Endothelial cell (in vitro differentiated cells): ENCODE data around the gene BAD. TPM values are rescaled to one million over a fixed set of nuclear protein-coding genes. Genes with fewer than 3 reads are reported as not detected.
A peak's percentile ranks its signal among the peaks of the same experiment; 100 is the strongest.

Experiments used
- DNase-seq: peaks from one replicate; pipeline ENCODE4 v3.0.0; 2021; ENCODE audit warnings: low spot score
- H3K27ac Mint-ChIP-seq: one replicate; pipeline ENCODE4 v1.8.0; 2021; ENCODE audit warnings: mixed read lengths, inconsistent platforms; ENCODE audit not compliant: unreplicated experiment
- H3K27me3 Mint-ChIP-seq: one replicate; pipeline ENCODE4 v1.8.0; 2021; ENCODE audit warnings: mild to moderate bottlenecking, moderate library complexity, mixed read lengths, inconsistent platforms; ENCODE audit not compliant: unreplicated experiment
- H3K36me3 Mint-ChIP-seq: one replicate; pipeline ENCODE4 v1.8.0; 2021; ENCODE audit warnings: mild to moderate bottlenecking, low read depth, mixed read lengths, inconsistent platforms; ENCODE audit not compliant: unreplicated experiment
- H3K4me1 Mint-ChIP-seq: one replicate; pipeline ENCODE4 v1.8.0; 2021; ENCODE audit warnings: mild to moderate bottlenecking, mixed read lengths, inconsistent platforms; ENCODE audit not compliant: unreplicated experiment
- H3K4me3 Mint-ChIP-seq: one replicate; pipeline ENCODE4 v1.8.0; 2021; ENCODE audit warnings: mild to moderate bottlenecking, mixed read lengths, inconsistent platforms; ENCODE audit not compliant: unreplicated experiment
- H3K9me3 Mint-ChIP-seq: one replicate; pipeline ENCODE4 v1.8.0; 2021; ENCODE audit warnings: mixed read lengths, inconsistent platforms; ENCODE audit not compliant: unreplicated experiment
- total RNA-seq: library from RNA; stranded (reverse); fragmentation: NEBNext Ultra II Directional; extraction: Animal tissue kit (Norgen Biotek cat#: 25700); gene quantifications from one replicate; pipeline ENCODE4 v1.2.1, GENCODE V29; 2021; ENCODE audit not compliant: unreplicated experiment
- TF ChIP-seq, protein P1 (sequence below): fragments of 200-600 bp; sonication (generic); IDR thresholded peaks from one replicate; pipeline ENCODE4 v1.5.0; 2021; ENCODE audit warnings: antibody characterized with exemption; ENCODE audit not compliant: unreplicated experiment

Gene BAD
- total RNA-seq, 1 donor from 2014 or later: 40.7 TPM

DNA sequence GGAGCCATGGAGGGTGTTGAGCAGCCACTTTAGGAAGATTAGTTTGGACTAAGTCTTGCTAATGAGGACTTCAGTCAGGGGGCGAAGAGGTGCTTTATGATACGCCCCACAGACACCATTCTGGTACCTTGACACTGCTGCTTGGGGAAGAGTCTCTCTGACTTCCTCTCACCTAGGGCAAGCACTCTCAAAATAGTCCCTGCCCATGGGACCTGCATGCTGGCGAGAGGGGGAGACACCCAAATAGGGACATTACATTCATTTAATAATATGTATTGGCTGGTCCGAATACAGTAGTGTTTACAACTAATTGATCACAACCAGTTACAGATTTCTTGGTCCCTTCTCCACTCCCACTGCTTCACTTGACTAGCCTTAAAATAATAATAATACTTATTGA is 11.3 kb upstream of the BAD start:
- DNase-seq: no peak
- Mint-ChIP-seq H3K9me3 (no peaks in the 10 kb centered on the region), H3K36me3 (peaks cover under 1% of the 10 kb centered on the region), H3K4me3 (no peak overlapping the region), H3K27me3 (peaks cover 36% of the 10 kb centered on the region), H3K4me1 (peaks cover 13% of the 10 kb centered on the region), H3K27ac (no peak overlapping the region)
- TF ChIP-seq, protein P1, sequence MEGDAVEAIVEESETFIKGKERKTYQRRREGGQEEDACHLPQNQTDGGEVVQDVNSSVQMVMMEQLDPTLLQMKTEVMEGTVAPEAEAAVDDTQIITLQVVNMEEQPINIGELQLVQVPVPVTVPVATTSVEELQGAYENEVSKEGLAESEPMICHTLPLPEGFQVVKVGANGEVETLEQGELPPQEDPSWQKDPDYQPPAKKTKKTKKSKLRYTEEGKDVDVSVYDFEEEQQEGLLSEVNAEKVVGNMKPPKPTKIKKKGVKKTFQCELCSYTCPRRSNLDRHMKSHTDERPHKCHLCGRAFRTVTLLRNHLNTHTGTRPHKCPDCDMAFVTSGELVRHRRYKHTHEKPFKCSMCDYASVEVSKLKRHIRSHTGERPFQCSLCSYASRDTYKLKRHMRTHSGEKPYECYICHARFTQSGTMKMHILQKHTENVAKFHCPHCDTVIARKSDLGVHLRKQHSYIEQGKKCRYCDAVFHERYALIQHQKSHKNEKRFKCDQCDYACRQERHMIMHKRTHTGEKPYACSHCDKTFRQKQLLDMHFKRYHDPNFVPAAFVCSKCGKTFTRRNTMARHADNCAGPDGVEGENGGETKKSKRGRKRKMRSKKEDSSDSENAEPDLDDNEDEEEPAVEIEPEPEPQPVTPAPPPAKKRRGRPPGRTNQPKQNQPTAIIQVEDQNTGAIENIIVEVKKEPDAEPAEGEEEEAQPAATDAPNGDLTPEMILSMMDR: no peak

DNA sequence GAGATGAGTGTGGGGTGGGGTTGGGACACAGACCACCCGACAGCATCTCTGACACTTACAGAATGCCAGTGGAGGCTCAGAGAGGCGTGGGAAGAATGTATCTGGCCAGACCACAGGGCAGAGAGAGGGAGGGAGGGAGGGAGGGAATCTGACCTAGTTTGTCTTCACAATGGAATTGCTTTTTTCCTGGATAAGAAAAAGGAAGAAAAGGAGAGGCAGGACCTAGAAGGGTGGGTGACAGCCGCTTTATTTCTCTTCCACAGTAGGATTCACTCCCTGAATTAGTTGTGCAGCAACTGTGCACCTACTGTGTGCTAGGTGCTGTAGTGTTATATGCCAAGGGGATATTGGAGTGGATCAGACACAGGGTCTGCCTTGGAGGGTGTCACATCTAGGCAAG is 10.3 kb upstream of the BAD start:
- no peak overlapping the region for H3K27ac Mint-ChIP-seq
- peaks cover 16% of the 10 kb centered on the region for H3K4me1 Mint-ChIP-seq
- H3K36me3 Mint-ChIP-seq: peaks cover 4% of the 10 kb centered on the region
- H3K27me3 Mint-ChIP-seq: peaks cover 40% of the 10 kb centered on the region
- no peak overlapping the region for H3K4me3 Mint-ChIP-seq
- DNase-seq: no peak
- H3K9me3 Mint-ChIP-seq: no peaks in the 10 kb centered on the region
- TF ChIP-seq, protein P1: no peak

DNA sequence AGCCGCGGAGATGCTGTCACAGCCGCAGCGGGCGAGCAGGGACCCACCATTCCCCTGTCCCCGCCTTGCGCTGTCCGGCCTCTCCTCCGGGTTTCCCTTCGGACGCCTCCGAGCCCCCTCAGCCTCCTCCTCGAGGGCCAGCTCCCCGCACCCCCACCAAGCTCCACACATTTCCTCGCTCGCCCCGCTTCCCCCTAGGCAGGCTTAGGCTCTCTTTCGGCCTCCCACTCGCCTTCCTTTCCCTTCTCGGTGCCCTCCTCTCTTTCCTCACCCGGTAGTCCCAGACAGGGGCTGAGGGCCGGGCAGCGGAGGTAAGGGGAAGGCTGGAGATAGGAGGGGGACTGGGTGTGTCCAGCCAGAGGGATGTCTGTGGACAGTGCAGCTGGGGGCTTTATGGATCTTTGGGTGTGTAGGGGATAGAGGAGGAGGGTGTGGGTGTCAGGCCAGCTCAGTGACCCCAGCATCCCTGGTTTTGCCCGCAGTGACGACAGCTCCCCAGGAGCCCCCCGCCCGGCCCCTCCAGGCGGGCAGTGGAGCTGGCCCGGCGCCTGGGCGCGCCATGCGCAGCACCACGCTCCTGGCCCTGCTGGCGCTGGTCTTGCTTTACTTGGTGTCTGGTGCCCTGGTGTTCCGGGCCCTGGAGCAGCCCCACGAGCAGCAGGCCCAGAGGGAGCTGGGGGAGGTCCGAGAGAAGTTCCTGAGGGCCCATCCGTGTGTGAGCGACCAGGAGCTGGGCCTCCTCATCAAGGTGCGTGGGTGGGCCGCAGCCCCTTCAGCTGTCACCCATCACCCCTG is 8.2 kb upstream of the BAD start:
- no peaks in the 10 kb centered on the region for H3K9me3 Mint-ChIP-seq
- H3K4me1 Mint-ChIP-seq: peaks cover 14% of the 10 kb centered on the region
- peaks cover 36% of the 10 kb centered on the region for H3K27me3 Mint-ChIP-seq
- TF ChIP-seq, protein P1: no peak
- no peak overlapping the region for H3K4me3 Mint-ChIP-seq
- no peak overlapping the region for H3K27ac Mint-ChIP-seq
- no peak for DNase-seq
- H3K36me3 Mint-ChIP-seq: peaks cover 9% of the 10 kb centered on the region

DNA sequence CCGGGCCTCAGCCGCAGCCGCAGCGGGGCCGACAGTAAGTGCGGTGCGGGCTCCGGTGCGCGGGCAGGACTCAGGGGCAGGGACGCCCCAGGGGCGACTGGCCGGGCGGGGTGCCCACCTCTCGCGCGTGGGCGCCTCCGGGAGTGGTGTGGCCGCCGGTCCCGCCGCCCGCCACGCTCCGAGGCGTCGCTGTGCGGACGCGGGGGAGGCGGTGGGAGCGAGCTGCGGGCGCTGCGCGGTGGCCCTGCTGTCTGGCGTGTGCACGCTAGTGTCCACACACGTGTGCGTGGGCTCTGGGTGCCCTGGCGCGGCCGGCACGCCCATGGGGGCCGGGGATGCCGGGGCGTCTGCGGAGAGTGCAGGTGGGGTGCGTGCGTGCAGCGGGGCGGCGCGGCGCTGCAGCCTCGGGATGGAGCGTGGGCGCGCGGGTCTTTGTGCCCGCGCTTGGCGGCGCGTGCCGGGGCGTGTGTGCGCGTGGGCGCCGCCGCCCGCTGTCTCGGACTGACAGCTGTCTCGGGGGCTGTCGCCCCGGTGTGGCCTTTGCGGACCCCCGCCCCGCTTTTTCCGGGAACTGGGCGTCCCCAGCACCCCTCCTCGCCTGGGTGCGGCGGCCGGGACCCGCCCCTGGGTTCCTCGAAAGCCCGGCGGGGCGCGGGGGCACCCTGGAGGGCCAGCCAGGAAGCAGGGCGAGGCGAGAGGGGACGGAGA is 7.4 kb upstream of the BAD start:
- H3K27ac Mint-ChIP-seq: no peak overlapping the region
- H3K36me3 Mint-ChIP-seq: peaks cover 9% of the 10 kb centered on the region
- no peak for DNase-seq
- H3K27me3 Mint-ChIP-seq: peaks cover 31% of the 10 kb centered on the region
- no peaks in the 10 kb centered on the region for H3K9me3 Mint-ChIP-seq
- peaks cover 11% of the 10 kb centered on the region for H3K4me1 Mint-ChIP-seq
- TF ChIP-seq, protein P1: no peak
- no peak overlapping the region for H3K4me3 Mint-ChIP-seq

DNA sequence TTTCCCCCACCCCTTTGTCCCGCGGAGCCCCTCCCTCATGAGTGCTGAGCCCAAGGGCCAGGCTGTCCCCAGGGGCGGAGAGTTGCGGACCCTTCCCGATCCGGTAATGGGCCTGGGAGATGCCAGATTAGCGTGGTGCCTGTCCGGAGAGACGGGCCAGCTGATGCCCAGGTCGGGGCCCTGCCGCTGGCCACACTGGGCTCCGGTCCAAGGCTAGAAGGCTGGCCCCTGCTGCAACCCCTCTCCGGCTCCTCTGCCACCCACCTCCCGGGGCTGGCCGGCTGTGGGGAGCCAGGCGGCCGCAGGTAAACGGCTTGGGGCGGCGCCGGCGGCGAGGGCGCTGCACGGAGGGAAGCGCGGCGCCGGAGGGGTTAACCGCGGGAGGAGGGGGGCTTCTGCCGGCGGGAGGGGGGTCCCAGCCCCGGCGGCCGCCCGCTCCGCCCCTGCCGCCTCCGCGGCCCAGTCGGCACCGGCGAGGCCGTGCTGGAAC is 6.8 kb upstream of the BAD start, which contains the start of gene KCNK4:
KCNK4 (plus strand) TSS at position 41 of the 490 bp plus-strand sequence. CDS start 1,717 bp downstream, outside the sequence.
- peak within 1 kb of the TSS; percentile 88 for H3K4me3 Mint-ChIP-seq
- peaks cover 31% of the 10 kb centered on the region for H3K27me3 Mint-ChIP-seq
- no peak for DNase-seq
- no peak within 1 kb of the TSS for H3K27ac Mint-ChIP-seq
- peaks cover 9% of the 10 kb centered on the region for H3K36me3 Mint-ChIP-seq
- peaks cover 16% of the 10 kb centered on the region for H3K4me1 Mint-ChIP-seq
- TF ChIP-seq, protein P1: no peak
- H3K9me3 Mint-ChIP-seq: no peaks in the 10 kb centered on the region
